Epidermal melanocyte (primary cell): ENCODE results near the gene FBXW8.

Source experiments
- DNase-seq: peaks from one replicate; pipeline ENCODE4 v3.0.0; 2011; ENCODE audit warnings: low spot score; ENCODE audit not compliant: insufficient read length

Gene FBXW8

GRCh38 chr12:116924558-116925453 lies 14.1 kb downstream of the FBXW8 start:
- no peak for DNase-seq

- no peak for DNase-seq
Measured at GRCh38 chr12:116926283-116927243, 15.8 kb downstream of the FBXW8 start.

- DNase-seq, result no peak
Measured at GRCh38 chr12:116927244-116927940, 16.6 kb downstream of the FBXW8 start.

- DNase-seq, result no peak
Measured at GRCh38 chr12:116928504-116928903, 17.8 kb downstream of the FBXW8 start.

GRCh38 chr12:116929885-116930284 lies 19.1 kb downstream of the FBXW8 start:
- no peak for DNase-seq

GRCh38 chr12:116931665-116932064 lies 20.9 kb downstream of the FBXW8 start:
- DNase-seq, result no peak

- DNase-seq, result no peak
Measured at GRCh38 chr12:116933091-116933490, 22.3 kb downstream of the FBXW8 start.

- DNase-seq, result no peak
Measured at GRCh38 chr12:116933512-116934246, 22.9 kb downstream of the FBXW8 start.

GRCh38 chr12:116934908-116935705 lies 24.4 kb downstream of the FBXW8 start:
- no peak for DNase-seq

GRCh38 chr12:116937640-116938039 lies 26.9 kb downstream of the FBXW8 start:
- no peak for DNase-seq

- no peak for DNase-seq
Measured at GRCh38 chr12:116939734-116940133, 29.0 kb downstream of the FBXW8 start.

- DNase-seq, result no peak
Measured at GRCh38 chr12:116941188-116941587, 30.4 kb downstream of the FBXW8 start.

GRCh38 chr12:116943419-116944372 lies 32.9 kb downstream of the FBXW8 start:
- DNase-seq, result no peak

- no peak for DNase-seq
Measured at GRCh38 chr12:116945886-116946550, 35.3 kb downstream of the FBXW8 start.

- no peak for DNase-seq
Measured at GRCh38 chr12:116948298-116948697, 37.5 kb downstream of the FBXW8 start.

- DNase-seq, result no peak
Measured at GRCh38 chr12:116950628-116951325, 40.0 kb downstream of the FBXW8 start.

GRCh38 chr12:116954710-116955381 lies 44.1 kb downstream of the FBXW8 start:
- DNase-seq, result no peak
